HG03095 (cell line): ENCODE results near the gene NR4A3.

Experiments used
- ATAC-seq: cut with Tn5 transposase; IDR thresholded peaks from one replicate; pipeline ENCODE4 v1.9.1; 2021; ENCODE audit warnings: moderate library complexity; ENCODE audit not compliant: unreplicated experiment

The NR4A3 gene

GRCh38 chr9:99813739-99814138 is 7.9 kb upstream of the NR4A3 start:
- no peak for ATAC-seq

- no peak for ATAC-seq
Observed at GRCh38 chr9:99814359-99814758, 7.3 kb upstream of the NR4A3 start.

- no peak for ATAC-seq
Observed at GRCh38 chr9:99816392-99816791, 5.3 kb upstream of the NR4A3 start.

- no peak for ATAC-seq
Observed at GRCh38 chr9:99818500-99818899, 3.2 kb upstream of the NR4A3 start.

GRCh38 chr9:99819123-99819855 is 2.4 kb upstream of the NR4A3 start:
- peak; percentile 46 for ATAC-seq

- peak; percentile 39 for ATAC-seq
Observed at GRCh38 chr9:99819856-99820684, 1.6 kb upstream of the NR4A3 start.

GRCh38 chr9:99820685-99821395 is 845 bp upstream of the NR4A3 start:
- peak; percentile 0 for ATAC-seq

- no peak for ATAC-seq
Observed at GRCh38 chr9:99822109-99822805, 572 bp downstream of the NR4A3 start.

- ATAC-seq: no peak
Observed at GRCh38 chr9:99822806-99823591, 1.3 kb downstream of the NR4A3 start.

- ATAC-seq: no peak
Observed at GRCh38 chr9:99823681-99824377, 2.1 kb downstream of the NR4A3 start.

GRCh38 chr9:99824378-99825171 is 2.9 kb downstream of the NR4A3 start:
- ATAC-seq: no peak

- ATAC-seq: no peak
Observed at GRCh38 chr9:99825172-99826046, 3.7 kb downstream of the NR4A3 start.

GRCh38 chr9:99826579-99826978 is 4.9 kb downstream of the NR4A3 start:
- ATAC-seq: no peak

- no peak for ATAC-seq
Observed at GRCh38 chr9:99827244-99827643, 5.6 kb downstream of the NR4A3 start.

- ATAC-seq: no peak
Observed at GRCh38 chr9:99828054-99828416, 6.3 kb downstream of the NR4A3 start.

GRCh38 chr9:99828417-99829176 is 6.9 kb downstream of the NR4A3 start:
- no peak for ATAC-seq

GRCh38 chr9:99831857-99832557 is 10.3 kb downstream of the NR4A3 start:
- ATAC-seq: no peak
